LNCAP (cell line): ENCODE measurements around the gene SCG5.

Experiments
- CTCF ChIP-seq: fragments of 450-650 bp; IDR thresholded peaks from 2 replicates; pipeline ENCODE4 v1.5.1; 2017; ENCODE audit warnings: mild to moderate bottlenecking

The SCG5 gene

GRCh38 chr15:32657198-32657883 lies 15.8 kb downstream of the SCG5 start:
- TF ChIP-seq CTCF = peak; percentile 60

- TF ChIP-seq CTCF = no peak
Observed at GRCh38 chr15:32657941-32658340, 16.4 kb downstream of the SCG5 start.

GRCh38 chr15:32659340-32660155 lies 18.0 kb downstream of the SCG5 start:
- peak; percentile 38; the same call in 1 of the 2 replicates for TF ChIP-seq CTCF

- no peak for TF ChIP-seq CTCF
Observed at GRCh38 chr15:32663671-32664070, 22.2 kb downstream of the SCG5 start.

GRCh38 chr15:32664796-32665195 lies 23.3 kb downstream of the SCG5 start:
- no peak for TF ChIP-seq CTCF

- no peak for TF ChIP-seq CTCF
Observed at GRCh38 chr15:32667321-32667720, 25.8 kb downstream of the SCG5 start.

- TF ChIP-seq CTCF = no peak
Observed at GRCh38 chr15:32668942-32669341, 27.4 kb downstream of the SCG5 start.
